Measurements from ENCODE around the gene JPT1.
"Not testable (repeated sequence)": the region's sequence is repeated elsewhere in the genome, so short reads cannot be mapped to it uniquely, and the experiment has no call there.

Gene JPT1

GRCh38 chr17:75133001-75133400 is 21.3 kb downstream of the JPT1 start:
- Histone ChIP-seq H3K4me1 (ENCODE audit: control insufficient read depth, low read length) (peaks cover 16% of the 10 kb centered on the region), H3K4me3 (ENCODE audit: low read length) (no peak overlapping the region), H4K20me1 (ENCODE audit: control insufficient read depth, insufficient read depth, low read depth, low read length) (no peaks in the 10 kb centered on the region), H3K36me3 (ENCODE audit: control insufficient read depth, low read length) (peaks cover 39% of the 10 kb centered on the region), H3K27ac (ENCODE audit: low read depth, low read length) (no peak overlapping the region), H3K4me2 (ENCODE audit: low read length) (no peak overlapping the region), H3F3A (ENCODE audit: control insufficient read depth, insufficient read depth) (peaks cover 32% of the 10 kb centered on the region), H3K27me3 (ENCODE audit: control insufficient read depth, low read length) (no peaks in the 10 kb centered on the region), H3K9me2 (replicated peaks; ENCODE audit: control insufficient read depth, low read length) (no peaks in the 10 kb centered on the region), H3K79me2 (ENCODE audit: control insufficient read depth, low read length) (peaks cover 21% of the 10 kb centered on the region), H3K9me3 (ENCODE audit: control insufficient read depth, insufficient read depth, low read length) (no peaks in the 10 kb centered on the region)
- TF ChIP-seq EZH2phosphoT487 (IDR thresholded peaks at IDR 0.05; ENCODE audit: borderline replicate concordance, low read length) (no peak), CTCF (IDR thresholded peaks at IDR 0.05; ENCODE audit: low read depth, low read length, poor library complexity, severe bottlenecking) (no peak)

GRCh38 chr17:75132018-75133000 is 22.0 kb downstream of the JPT1 start:
- not testable (repeated sequence) for H3K9me3 ChIP-seq (ENCODE audit: control insufficient read depth, insufficient read depth, low read length); H4K20me1 ChIP-seq (ENCODE audit: control insufficient read depth, insufficient read depth, low read depth, low read length); H3K9me2 ChIP-seq (replicated peaks; ENCODE audit: control insufficient read depth, low read length); H3K27me3 ChIP-seq (ENCODE audit: control insufficient read depth, low read length)
- H3F3A ChIP-seq (ENCODE audit: control insufficient read depth, insufficient read depth) = peaks cover 37% of the 10 kb centered on the region
- H3K4me1 ChIP-seq (ENCODE audit: control insufficient read depth, low read length) = peaks cover 16% of the 10 kb centered on the region
- peaks cover 21% of the 10 kb centered on the region for H3K79me2 ChIP-seq (ENCODE audit: control insufficient read depth, low read length)
- H3K27ac ChIP-seq (ENCODE audit: low read depth, low read length) = peak overlapping the region; percentile 78
- H3K4me2 ChIP-seq (ENCODE audit: low read length) = peak overlapping the region; percentile 66
- H3K4me3 ChIP-seq (ENCODE audit: low read length) = peak overlapping the region; percentile 93
- peaks cover 33% of the 10 kb centered on the region for H3K36me3 ChIP-seq (ENCODE audit: control insufficient read depth, low read length)

GRCh38 chr17:75131278-75132017 is 22.9 kb downstream of the JPT1 start, which contains the start of gene NT5C:
Gene NT5C, minus strand, starts transcription at chr17:75131742. Its CDS starts 35 bp downstream, at chr17:75131707.
- Histone ChIP-seq H3K4me3 (ENCODE audit: low read length) (peak within 1 kb of the TSS; percentile 93), H3K9me3 (ENCODE audit: control insufficient read depth, insufficient read depth, low read length) (no peaks in the 10 kb centered on the region), H3F3A (ENCODE audit: control insufficient read depth, insufficient read depth) (peaks cover 31% of the 10 kb centered on the region), H3K79me2 (ENCODE audit: control insufficient read depth, low read length) (peaks cover 21% of the 10 kb centered on the region), H3K4me2 (ENCODE audit: low read length) (peak within 1 kb of the TSS; percentile 66), H3K27ac (ENCODE audit: low read depth, low read length) (peak within 1 kb of the TSS; percentile 78), H3K27me3 (ENCODE audit: control insufficient read depth, low read length) (no peaks in the 10 kb centered on the region), H3K36me3 (ENCODE audit: control insufficient read depth, low read length) (peaks cover 33% of the 10 kb centered on the region), H4K20me1 (ENCODE audit: control insufficient read depth, insufficient read depth, low read depth, low read length) (no peaks in the 10 kb centered on the region), H3K4me1 (ENCODE audit: control insufficient read depth, low read length) (peaks cover 16% of the 10 kb centered on the region), H3K9me2 (replicated peaks; ENCODE audit: control insufficient read depth, low read length) (no peaks in the 10 kb centered on the region)
- TF ChIP-seq CTCF (IDR thresholded peaks at IDR 0.05; ENCODE audit: low read depth, low read length, poor library complexity, severe bottlenecking) = peak; percentile 76
- TF ChIP-seq EZH2phosphoT487 (IDR thresholded peaks at IDR 0.05; ENCODE audit: borderline replicate concordance, low read length) = no peak
